ENCODE data around the gene BMP6. TPM values are rescaled to one million over a fixed set of nuclear protein-coding genes. Genes with fewer than 3 reads are reported as not detected.

The BMP6 gene
- total RNA-seq, 2 experiments from 2014 or later = not detected

GRCh38 chr6:7914991-7915789 is 189.3 kb downstream of the BMP6 start:
- POLR2A ChIA-PET = no interaction called here
- no peak overlapping the region for H3K27ac Mint-ChIP-seq
- H3K9me3 ChIP-seq (ENCODE audit: control insufficient read depth in 1 of 2, insufficient read depth in 1 of 2, low read length in 2 of 2) = no peaks in the 10 kb centered on the region
- no peaks in the 10 kb centered on the region for H3K36me3 Mint-ChIP-seq (ENCODE audit: low read depth)
- intact Hi-C loops (cut with DNase I, micrococcal nuclease) = loop anchor here in 1 of 2 experiments (5.0 to 10.0 kb wide), 3 partner anchors 330 to 530 kb away; partner anchors contain the start of genes CAGE1, RIOK1 and SLC35B3
- no peak for TF ChIP-seq CTCF (IDR thresholded peaks at IDR 0.05)
- CTCF ChIA-PET = no interaction called here
- H3K27me3 Mint-ChIP-seq = no peaks in the 10 kb centered on the region
- H3K36me3 ChIP-seq (ENCODE audit: insufficient read depth, low read length) = no peaks in the 10 kb centered on the region
- no peak overlapping the region for H3K27ac ChIP-seq (ENCODE audit: low read depth in 1 of 2, low read length in 2 of 2)
- H3K27me3 ChIP-seq (ENCODE audit: control insufficient read depth in 1 of 2, insufficient read depth in 2 of 2, low read length in 2 of 2) = peaks cover 2 to 14% of the 10 kb centered on the region in 2 experiments
- ATAC-seq (ENCODE audit: poor library complexity) = no peak
- DNase-seq = no peak
- H3K9me3 Mint-ChIP-seq = no peaks in the 10 kb centered on the region
- no peaks in the 10 kb centered on the region for H3K4me1 Mint-ChIP-seq (ENCODE audit: low read depth)
- H3K4me1 ChIP-seq (ENCODE audit: insufficient read depth, low read length) = peaks cover 7% of the 10 kb centered on the region
- no peak overlapping the region for H3K4me3 Mint-ChIP-seq
- no peak overlapping the region for H3K4me3 ChIP-seq (ENCODE audit: low read length)

- ChIA-PET CTCF (no interaction called here), POLR2A (no interaction called here)
- Mint-ChIP-seq H3K36me3 (ENCODE audit: low read depth) (no peaks in the 10 kb centered on the region), H3K4me3 (no peak overlapping the region), H3K9me3 (no peaks in the 10 kb centered on the region), H3K27me3 (no peaks in the 10 kb centered on the region), H3K27ac (no peak overlapping the region), H3K4me1 (ENCODE audit: low read depth) (no peaks in the 10 kb centered on the region)
- Histone ChIP-seq H3K9me3 (ENCODE audit: control insufficient read depth in 1 of 2, insufficient read depth in 1 of 2, low read length in 2 of 2) (no peaks in the 10 kb centered on the region), H3K4me3 (ENCODE audit: low read length) (no peak overlapping the region), H3K4me1 (ENCODE audit: insufficient read depth, low read length) (no peaks in the 10 kb centered on the region), H3K36me3 (ENCODE audit: insufficient read depth, low read length) (no peaks in the 10 kb centered on the region), H3K27me3 (ENCODE audit: control insufficient read depth in 1 of 2, insufficient read depth in 2 of 2, low read length in 2 of 2) (peaks cover 2 to 14% of the 10 kb centered on the region in 2 experiments), H3K27ac (ENCODE audit: low read depth in 1 of 2, low read length in 2 of 2) (no peak overlapping the region)
- DNase-seq (no peak), ATAC-seq (ENCODE audit: poor library complexity) (no peak)
- intact Hi-C loops (cut with DNase I, micrococcal nuclease) = loop anchor here in 1 of 2 experiments (10.0 kb wide), 2 partner anchors 332 to 532 kb away; partner anchors contain the start of genes CAGE1 and RIOK1
- TF ChIP-seq CTCF (IDR thresholded peaks at IDR 0.05) = no peak
Measured at GRCh38 chr6:7916959-7917358, 191.1 kb downstream of the BMP6 start.

GRCh38 chr6:7917729-7918128 is 191.8 kb downstream of the BMP6 start:
- no peak for TF ChIP-seq CTCF (IDR thresholded peaks at IDR 0.05)
- Mint-ChIP-seq H3K27ac (no peak overlapping the region), H3K27me3 (no peaks in the 10 kb centered on the region), H3K36me3 (ENCODE audit: low read depth) (no peaks in the 10 kb centered on the region), H3K4me3 (no peak overlapping the region), H3K4me1 (ENCODE audit: low read depth) (no peaks in the 10 kb centered on the region), H3K9me3 (no peaks in the 10 kb centered on the region)
- intact Hi-C loops (cut with DNase I, micrococcal nuclease) = loop anchor here in 1 of 2 experiments (10.0 kb wide), 2 partner anchors 333 to 533 kb away; partner anchors contain the start of genes CAGE1 and RIOK1
- ChIA-PET POLR2A (no interaction called here), CTCF (no interaction called here)
- no peak for ATAC-seq (ENCODE audit: poor library complexity)
- Histone ChIP-seq H3K4me3 (ENCODE audit: low read length) (no peak overlapping the region), H3K36me3 (ENCODE audit: insufficient read depth, low read length) (no peaks in the 10 kb centered on the region), H3K9me3 (ENCODE audit: control insufficient read depth in 1 of 2, insufficient read depth in 1 of 2, low read length in 2 of 2) (no peaks in the 10 kb centered on the region), H3K27ac (ENCODE audit: low read depth in 1 of 2, low read length in 2 of 2) (no peak overlapping the region), H3K4me1 (ENCODE audit: insufficient read depth, low read length) (no peaks in the 10 kb centered on the region), H3K27me3 (ENCODE audit: control insufficient read depth in 1 of 2, insufficient read depth in 2 of 2, low read length in 2 of 2) (peaks cover 0 to 14% of the 10 kb centered on the region in 2 experiments)
- DNase-seq = no peak

Data from CD4-positive, alpha-beta T cell (primary cell).